Hypothalamus (tissue), 51 donors: ENCODE data around the gene FTSJ1.

Experiments
- DNase-seq, 51 donors: peaks; one replicate each; lab custom pipeline; 2025; lab: John Stamatoyannopoulos, UW

FTSJ1 gene

GRCh38 chrX:48470110-48470832 is 5.7 kb upstream of the FTSJ1 start, which contains the start of gene SLC38A5:
SLC38A5 (minus strand) TSS chrX:48470260; CDS start chrX:48467924, 2,336 bp downstream.
- DNase-seq: no peak

- no peak for DNase-seq
Observed at GRCh38 chrX:48470833-48471118, 5.2 kb upstream of the FTSJ1 start.

GRCh38 chrX:48471504-48471903 is 4.5 kb upstream of the FTSJ1 start:
- no peak for DNase-seq

GRCh38 chrX:48472225-48472624 is 3.8 kb upstream of the FTSJ1 start:
- DNase-seq: no peak

GRCh38 chrX:48472851-48473703 is 2.9 kb upstream of the FTSJ1 start:
- no peak for DNase-seq

GRCh38 chrX:48473704-48473990 is 2.4 kb upstream of the FTSJ1 start:
- DNase-seq: no peak

GRCh38 chrX:48474127-48474526 is 1.9 kb upstream of the FTSJ1 start:
- DNase-seq: no peak

GRCh38 chrX:48474581-48474980 is 1.4 kb upstream of the FTSJ1 start:
- DNase-seq: no peak

GRCh38 chrX:48475296-48475695 is 703 bp upstream of the FTSJ1 start:
- no peak for DNase-seq

- no peak for DNase-seq
Observed at GRCh38 chrX:48476919-48477318, 920 bp downstream of the FTSJ1 start.

- no peak for DNase-seq
Observed at GRCh38 chrX:48477960-48478755, 2.2 kb downstream of the FTSJ1 start.

- DNase-seq: no peak
Observed at GRCh38 chrX:48478806-48479205, 2.8 kb downstream of the FTSJ1 start.

- DNase-seq: no peak
Observed at GRCh38 chrX:48480142-48480541, 4.1 kb downstream of the FTSJ1 start.

GRCh38 chrX:48480583-48480982 is 4.6 kb downstream of the FTSJ1 start:
- DNase-seq: no peak

- DNase-seq: no peak
Observed at GRCh38 chrX:48482526-48482925, 6.5 kb downstream of the FTSJ1 start.

- no peak for DNase-seq
Observed at GRCh38 chrX:48487362-48487798, 11.4 kb downstream of the FTSJ1 start.

- no peak for DNase-seq
Observed at GRCh38 chrX:48488034-48488433, 12.0 kb downstream of the FTSJ1 start.

GRCh38 chrX:48489296-48489695 is 13.3 kb downstream of the FTSJ1 start:
- no peak for DNase-seq

GRCh38 chrX:48489892-48490291 is 13.9 kb downstream of the FTSJ1 start:
- DNase-seq: no peak

- no peak for DNase-seq
Observed at GRCh38 chrX:48490661-48491060, 14.7 kb downstream of the FTSJ1 start.

GRCh38 chrX:48491809-48492208 is 15.8 kb downstream of the FTSJ1 start:
- no peak for DNase-seq
